BLaER1 treated with 17β-estradiol and CSF1 and Interleukin-3, amounts not matched to agents 10 nM and 100 nM (cell line): ENCODE results near the gene GPC1.

Source experiments
- H3K27ac ChIP-seq, 11 experiments: shearing (Covaris generic); formaldehyde crosslinking; 2 replicates each; pipeline ENCODE4 v1.8.1; 2022
- H3K27me3 ChIP-seq, 11 experiments: shearing (Covaris generic); formaldehyde crosslinking; 2 replicates each; pipeline ENCODE4 v1.8.1; 2022
- H3K36me3 ChIP-seq, 11 experiments: shearing (Covaris generic); formaldehyde crosslinking; 2 replicates each; pipeline ENCODE4 v1.8.1; 2022
- H3K4me1 ChIP-seq, 10 experiments: shearing (Covaris generic); formaldehyde crosslinking; 2 replicates each; pipeline ENCODE4 v1.8.1; 2022
- H3K4me2 ChIP-seq, 11 experiments: shearing (Covaris generic); formaldehyde crosslinking; 2 replicates each; pipeline ENCODE4 v1.8.1; 2022
- H3K4me3 ChIP-seq, 10 experiments: shearing (Covaris generic); formaldehyde crosslinking; 2 replicates each; pipeline ENCODE4 v1.8.1; 2022
- H3K9ac ChIP-seq, 11 experiments: shearing (Covaris generic); formaldehyde crosslinking; 2 replicates each; pipeline ENCODE4 v1.8.1; 2022
- H3K9me3 ChIP-seq, 11 experiments: shearing (Covaris generic); formaldehyde crosslinking; replicated peaks in 1 of 11; 2 replicates each; pipeline ENCODE4 v1.8.1; 2022
- H4K20me1 ChIP-seq, 11 experiments: shearing (Covaris generic); formaldehyde crosslinking; 2 replicates each; pipeline ENCODE4 v1.8.1; 2022
- Cebpa-rat ChIP-seq, 11 experiments: shearing (Covaris generic); IDR thresholded peaks; 2 replicates each; pipeline ENCODE4 v1.8.1; 2022

Gene GPC1

DNA sequence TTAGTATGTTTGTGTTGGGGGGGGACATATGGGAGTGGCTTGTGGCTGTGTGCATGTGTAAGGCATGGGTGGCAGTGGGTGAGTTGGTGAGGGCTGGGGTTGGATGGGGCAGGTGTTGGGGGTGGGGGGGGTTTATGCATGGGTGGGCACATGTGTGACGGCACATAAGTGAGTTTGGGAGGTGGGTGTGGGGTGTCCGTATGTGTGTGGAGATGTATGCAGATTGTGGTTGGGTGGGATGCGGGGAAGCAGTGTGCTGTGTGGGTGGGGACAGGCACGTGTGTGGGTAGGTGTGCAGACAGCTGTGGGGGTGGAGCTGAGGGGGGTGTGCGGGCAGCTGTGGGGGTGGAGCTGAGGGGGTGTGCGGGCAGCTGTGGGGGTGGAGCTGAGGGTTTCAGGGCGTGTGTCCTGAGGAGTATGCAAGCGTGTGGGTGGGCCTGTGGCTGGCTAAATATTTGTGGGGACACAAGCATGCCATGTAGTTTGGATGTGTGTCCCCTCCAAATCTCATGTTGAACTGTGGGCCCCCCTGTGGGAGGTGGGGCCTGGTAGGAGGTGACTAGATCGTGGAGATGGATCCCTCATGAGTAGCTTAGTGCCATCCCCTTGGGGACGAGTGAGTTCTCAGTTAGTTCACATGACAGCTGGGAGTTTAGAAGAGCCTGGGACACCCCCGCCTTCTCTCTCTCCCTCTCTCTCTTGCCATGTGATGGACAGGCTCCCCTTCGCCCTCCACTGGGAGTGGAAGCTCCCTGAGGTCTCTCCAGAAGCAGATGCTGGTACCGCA is 62.9 kb downstream of the GPC1 start:
- H3K4me1 ChIP-seq, result no peaks in the 10 kb centered on the region
- no peak overlapping the region for H3K4me3 ChIP-seq
- no peaks in the 10 kb centered on the region for H3K27me3 ChIP-seq
- no peak overlapping the region for H3K4me2 ChIP-seq
- peaks cover 24 to 37% (median 26%) of the 10 kb centered on the region in 11 experiments for H3K9me3 ChIP-seq
- no peak for TF ChIP-seq Cebpa-rat (IDR thresholded peaks at IDR 0.05)
- H3K36me3 ChIP-seq, result peaks cover 79 to 94% (median 86%) of the 10 kb centered on the region in 11 experiments
- peaks cover 0 to 15% (median 0%) of the 10 kb centered on the region in 11 experiments; a peak in 4 of 22 replicates for H4K20me1 ChIP-seq
- H3K27ac ChIP-seq, result no peak overlapping the region
- no peak overlapping the region for H3K9ac ChIP-seq

DNA sequence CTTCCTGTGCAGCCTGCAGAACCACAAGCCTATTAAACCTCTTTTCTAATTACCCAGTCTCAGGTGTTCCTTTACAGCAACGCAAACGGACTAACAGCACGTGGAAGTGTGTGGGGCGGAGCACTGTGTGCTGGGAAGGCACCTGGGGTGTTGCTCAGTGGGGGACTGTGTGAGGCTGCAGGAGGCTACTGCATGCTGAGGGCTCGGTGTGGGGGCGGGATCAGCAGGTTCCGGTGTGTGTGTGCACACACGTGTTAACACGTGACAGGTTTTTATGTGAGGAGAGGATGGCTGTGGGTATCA is 63.4 kb downstream of the GPC1 start:
- Histone ChIP-seq H3K4me3 (no peak overlapping the region), H3K27me3 (no peaks in the 10 kb centered on the region), H4K20me1 (peaks cover 0 to 20% (median 0%) of the 10 kb centered on the region in 11 experiments; a peak in 4 of 22 replicates), H3K9me3 (peaks cover 19 to 32% (median 21%) of the 10 kb centered on the region in 11 experiments), H3K27ac (no peak overlapping the region), H3K4me1 (no peaks in the 10 kb centered on the region), H3K36me3 (peaks cover 76 to 94% (median 86%) of the 10 kb centered on the region in 11 experiments), H3K4me2 (no peak overlapping the region), H3K9ac (no peak overlapping the region)
- no peak for TF ChIP-seq Cebpa-rat (IDR thresholded peaks at IDR 0.05)

DNA sequence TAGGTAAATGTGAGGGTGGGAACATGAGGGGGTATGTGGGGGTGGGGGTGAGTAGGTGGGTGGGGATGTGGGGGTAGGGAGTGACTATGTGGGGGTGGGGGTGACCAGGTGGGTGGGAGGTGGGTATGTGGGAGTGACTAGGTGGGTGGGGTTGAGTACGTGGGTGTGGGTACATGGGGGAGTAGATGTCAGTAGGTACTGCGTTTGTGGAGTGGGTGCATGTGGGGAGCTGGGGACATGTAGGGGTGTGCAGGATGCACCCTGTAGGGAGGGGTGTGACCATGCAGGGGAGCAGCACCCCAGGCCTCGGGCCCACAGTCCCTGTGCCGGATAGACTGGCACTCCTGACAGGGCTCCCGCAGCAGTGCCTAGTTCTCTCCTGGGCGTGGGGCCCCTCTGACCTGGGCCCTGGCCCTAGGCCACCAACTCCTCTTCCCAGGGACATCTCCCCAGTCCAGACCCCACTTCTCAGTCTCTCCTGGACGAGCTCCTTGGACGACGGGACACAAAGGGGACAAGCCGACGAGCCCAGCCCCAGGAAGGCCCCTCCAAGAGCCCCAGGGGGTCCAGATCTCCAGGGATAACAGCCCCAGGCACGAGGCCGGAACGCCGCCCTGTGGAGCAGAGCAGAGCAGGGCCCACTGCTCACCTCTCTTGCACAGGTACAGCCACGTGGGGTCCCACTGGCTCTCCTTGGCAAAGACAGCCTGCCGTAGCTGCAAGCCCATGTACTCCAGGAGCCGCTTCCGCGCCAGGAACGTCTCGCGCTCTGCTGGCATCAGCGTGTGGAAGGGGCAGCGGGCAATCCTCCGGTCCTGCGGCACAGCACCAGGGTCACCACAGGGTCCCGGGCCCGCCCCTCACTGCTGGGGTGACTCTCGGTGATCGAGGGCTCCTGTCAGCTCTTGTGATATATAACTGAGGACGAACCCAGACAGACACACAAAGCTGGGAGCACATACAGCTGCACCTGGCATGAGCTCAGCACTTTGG is 64.1 kb downstream of the GPC1 start:
- Histone ChIP-seq H3K4me2 (no peak overlapping the region), H3K4me3 (no peak overlapping the region), H3K9me3 (peaks cover 12 to 25% (median 14%) of the 10 kb centered on the region in 11 experiments), H3K9ac (no peak overlapping the region), H3K36me3 (peaks cover 74 to 94% (median 83%) of the 10 kb centered on the region in 11 experiments), H3K4me1 (no peaks in the 10 kb centered on the region), H3K27ac (no peak overlapping the region), H3K27me3 (no peaks in the 10 kb centered on the region), H4K20me1 (peaks cover 0 to 23% (median 0%) of the 10 kb centered on the region in 11 experiments; a peak in 4 of 22 replicates)
- TF ChIP-seq Cebpa-rat (IDR thresholded peaks at IDR 0.05), result no peak

DNA sequence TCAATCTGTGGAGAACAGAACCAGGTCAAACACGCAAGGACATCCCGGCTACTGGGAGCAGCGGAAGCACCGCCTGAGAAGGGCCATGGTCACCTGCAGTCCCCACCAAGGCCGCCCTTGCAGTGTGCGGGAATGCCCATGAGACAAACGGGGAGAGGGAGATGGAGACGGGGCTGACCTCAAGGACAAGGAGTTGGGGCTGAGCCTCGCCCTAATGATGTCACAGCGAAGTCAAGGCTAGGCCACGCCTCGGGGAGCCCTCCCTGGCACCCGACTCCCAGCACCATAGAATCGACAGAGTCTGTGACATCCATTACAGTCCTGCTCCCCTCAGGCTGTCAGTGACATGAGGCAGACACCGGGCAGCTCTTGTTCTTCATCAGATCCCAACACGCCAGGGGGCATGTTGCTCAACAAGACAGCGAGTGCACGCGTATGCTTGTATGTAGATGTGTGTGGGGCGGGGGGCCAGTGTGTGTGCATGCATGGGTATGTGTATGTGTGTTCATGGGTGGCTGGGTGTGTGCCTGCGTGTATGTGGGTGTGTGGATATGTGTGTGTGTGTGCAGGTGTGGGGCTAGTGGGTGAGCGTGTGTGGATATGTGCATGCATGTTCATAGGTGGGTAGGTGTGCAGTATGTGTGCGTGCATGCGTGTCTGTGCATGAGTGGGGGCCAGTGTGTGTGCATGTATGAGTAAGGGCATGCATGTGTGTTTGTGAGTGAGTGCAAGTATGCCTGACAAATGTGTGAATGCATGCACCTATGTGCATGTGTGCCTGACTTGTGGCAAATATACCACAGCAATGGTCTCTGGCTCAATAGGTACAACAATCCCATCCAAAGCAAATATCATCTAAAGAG is 65.3 kb downstream of the GPC1 start:
- H3K4me1 ChIP-seq, result no peaks in the 10 kb centered on the region
- H3K27me3 ChIP-seq, result no peaks in the 10 kb centered on the region
- H3K4me3 ChIP-seq, result no peak overlapping the region
- H3K27ac ChIP-seq, result no peak overlapping the region
- H3K36me3 ChIP-seq, result peaks cover 62 to 94% (median 81%) of the 10 kb centered on the region in 11 experiments
- no peak for TF ChIP-seq Cebpa-rat (IDR thresholded peaks at IDR 0.05)
- no peak overlapping the region for H3K9ac ChIP-seq
- peaks cover 0 to 13% (median 2%) of the 10 kb centered on the region in 11 experiments; a peak in 19 of 22 replicates for H3K9me3 ChIP-seq
- no peak overlapping the region for H3K4me2 ChIP-seq
- peaks cover 0 to 23% (median 0%) of the 10 kb centered on the region in 11 experiments; a peak in 4 of 22 replicates for H4K20me1 ChIP-seq

GRCh38 chr2:240501531-240501991 is 66.1 kb downstream of the GPC1 start:
- Histone ChIP-seq H3K4me2 (no peak overlapping the region), H3K27me3 (no peaks in the 10 kb centered on the region), H3K9me3 (peaks cover 0 to 7% (median 0%) of the 10 kb centered on the region in 11 experiments; a peak in 4 of 22 replicates), H3K4me3 (no peak overlapping the region), H4K20me1 (peaks cover 0 to 23% (median 0%) of the 10 kb centered on the region in 11 experiments; a peak in 4 of 22 replicates), H3K27ac (no peak overlapping the region), H3K4me1 (no peaks in the 10 kb centered on the region), H3K9ac (no peak overlapping the region), H3K36me3 (peaks cover 55 to 94% (median 76%) of the 10 kb centered on the region in 11 experiments)
- TF ChIP-seq Cebpa-rat (IDR thresholded peaks at IDR 0.05), result no peak

GRCh38 chr2:240502059-240502429 is 66.6 kb downstream of the GPC1 start:
- H3K27me3 ChIP-seq, result no peaks in the 10 kb centered on the region
- H3K4me3 ChIP-seq, result no peak overlapping the region
- H3K9ac ChIP-seq, result no peak overlapping the region
- H3K27ac ChIP-seq, result no peak overlapping the region
- no peak for TF ChIP-seq Cebpa-rat (IDR thresholded peaks at IDR 0.05)
- H3K9me3 ChIP-seq, result peaks cover 0 to 3% (median 0%) of the 10 kb centered on the region in 11 experiments; a peak in 2 of 22 replicates
- H3K4me1 ChIP-seq, result no peaks in the 10 kb centered on the region
- H4K20me1 ChIP-seq, result peaks cover 0 to 23% (median 0%) of the 10 kb centered on the region in 11 experiments; a peak in 4 of 22 replicates
- no peak overlapping the region for H3K4me2 ChIP-seq
- peaks cover 50 to 92% (median 71%) of the 10 kb centered on the region in 11 experiments for H3K36me3 ChIP-seq

GRCh38 chr2:240502430-240503121 is 67.1 kb downstream of the GPC1 start:
- H3K4me2 ChIP-seq, result no peak overlapping the region
- H3K9ac ChIP-seq, result no peak overlapping the region
- no peaks in the 10 kb centered on the region for H3K4me1 ChIP-seq
- TF ChIP-seq Cebpa-rat (IDR thresholded peaks at IDR 0.05), result no peak
- no peaks in the 10 kb centered on the region for H3K27me3 ChIP-seq
- no peak overlapping the region for H3K27ac ChIP-seq
- peaks cover 0 to 25% (median 0%) of the 10 kb centered on the region in 11 experiments; a peak in 4 of 22 replicates for H4K20me1 ChIP-seq
- no peak overlapping the region for H3K4me3 ChIP-seq
- H3K9me3 ChIP-seq, result no peaks in the 10 kb centered on the region
- peaks cover 45 to 89% (median 68%) of the 10 kb centered on the region in 11 experiments for H3K36me3 ChIP-seq

DNA sequence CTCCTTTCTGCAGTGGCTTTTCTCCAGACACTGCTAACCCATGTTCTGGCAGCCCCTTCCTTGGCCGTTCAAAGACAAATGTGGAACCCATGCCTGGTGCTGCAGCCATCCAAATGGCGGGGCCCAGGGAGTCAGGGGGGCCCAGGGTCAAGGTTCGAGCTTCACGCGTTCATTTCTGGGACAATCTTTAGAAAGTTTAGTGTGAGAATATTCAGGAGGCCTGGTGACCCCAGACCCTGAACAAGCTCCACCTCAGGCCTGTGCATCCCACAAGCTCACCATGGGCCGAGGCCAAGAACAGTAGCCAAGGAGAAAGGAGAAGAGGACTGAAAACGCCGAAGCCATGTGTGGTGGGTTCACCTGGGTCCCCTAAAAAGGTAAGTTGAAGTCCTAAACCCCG is 67.9 kb downstream of the GPC1 start:
- H3K4me1 ChIP-seq, result no peaks in the 10 kb centered on the region
- no peaks in the 10 kb centered on the region for H3K27me3 ChIP-seq
- no peak overlapping the region for H3K4me2 ChIP-seq
- H3K9ac ChIP-seq, result no peak overlapping the region
- no peak for TF ChIP-seq Cebpa-rat (IDR thresholded peaks at IDR 0.05)
- H3K9me3 ChIP-seq, result no peaks in the 10 kb centered on the region
- peaks cover 0 to 33% (median 0%) of the 10 kb centered on the region in 11 experiments; a peak in 5 of 22 replicates for H4K20me1 ChIP-seq
- H3K27ac ChIP-seq, result no peak overlapping the region
- peaks cover 40 to 90% (median 71%) of the 10 kb centered on the region in 11 experiments for H3K36me3 ChIP-seq
- no peak overlapping the region for H3K4me3 ChIP-seq
